ENCODE measurements around the gene TBC1D16. TPM values are rescaled to one million over a fixed set of nuclear protein-coding genes. Genes with fewer than 3 reads are reported as not detected.

Gene TBC1D16
- total and polyA plus RNA-seq, 5 donors: 9.9 to 27.8 (median 21.0) TPM

DNA sequence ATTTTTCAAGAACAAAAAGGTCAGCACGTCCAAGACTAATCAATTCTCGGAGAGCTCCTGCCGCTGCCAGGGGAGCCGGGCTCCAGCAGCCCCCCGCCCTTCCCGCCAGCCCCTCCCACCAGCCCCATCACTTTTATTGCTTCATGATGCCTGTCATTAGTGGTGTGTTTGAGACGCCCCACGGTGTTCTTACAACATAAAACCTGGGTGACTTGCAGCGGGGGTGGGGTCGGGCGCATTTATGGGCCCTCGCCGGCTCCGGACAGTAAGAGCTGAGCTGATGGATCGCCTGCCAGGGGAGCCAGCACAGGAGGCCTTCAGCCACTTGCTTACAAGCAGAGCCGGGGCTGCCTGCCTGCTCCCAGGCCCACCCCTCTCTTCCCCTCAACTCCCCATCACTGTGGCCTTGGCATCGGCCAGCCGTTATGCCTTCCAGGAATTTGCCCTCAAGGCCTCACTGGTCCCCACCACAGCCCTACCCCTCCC, 113.5 kb downstream of the TBC1D16 start:
- no peak overlapping the region for H3K4me3 ChIP-seq (ENCODE audit: low read length)
- no peaks in the 10 kb centered on the region for H3K9me3 ChIP-seq (ENCODE audit: control insufficient read depth, low read length)
- H3K27ac ChIP-seq (ENCODE audit: low read length): no peak overlapping the region
- H3K27me3 ChIP-seq (ENCODE audit: control insufficient read depth, insufficient read depth): no peaks in the 10 kb centered on the region
- DNase-seq (peak; percentile 15 to 33 (median 26)), ATAC-seq (no peak)
- WGBS: 51% methylated on average over 18 of the region's 18 CpGs
- intact Hi-C loops (cut with DNase I): loop anchor here in 1 of 4 donors (10.0 kb wide), 1 partner anchor 63 kb away; no protein-coding TSS in a partner anchor
- H3K4me1 ChIP-seq (ENCODE audit: control insufficient read depth, insufficient read depth, low read length): no peaks in the 10 kb centered on the region

DNA sequence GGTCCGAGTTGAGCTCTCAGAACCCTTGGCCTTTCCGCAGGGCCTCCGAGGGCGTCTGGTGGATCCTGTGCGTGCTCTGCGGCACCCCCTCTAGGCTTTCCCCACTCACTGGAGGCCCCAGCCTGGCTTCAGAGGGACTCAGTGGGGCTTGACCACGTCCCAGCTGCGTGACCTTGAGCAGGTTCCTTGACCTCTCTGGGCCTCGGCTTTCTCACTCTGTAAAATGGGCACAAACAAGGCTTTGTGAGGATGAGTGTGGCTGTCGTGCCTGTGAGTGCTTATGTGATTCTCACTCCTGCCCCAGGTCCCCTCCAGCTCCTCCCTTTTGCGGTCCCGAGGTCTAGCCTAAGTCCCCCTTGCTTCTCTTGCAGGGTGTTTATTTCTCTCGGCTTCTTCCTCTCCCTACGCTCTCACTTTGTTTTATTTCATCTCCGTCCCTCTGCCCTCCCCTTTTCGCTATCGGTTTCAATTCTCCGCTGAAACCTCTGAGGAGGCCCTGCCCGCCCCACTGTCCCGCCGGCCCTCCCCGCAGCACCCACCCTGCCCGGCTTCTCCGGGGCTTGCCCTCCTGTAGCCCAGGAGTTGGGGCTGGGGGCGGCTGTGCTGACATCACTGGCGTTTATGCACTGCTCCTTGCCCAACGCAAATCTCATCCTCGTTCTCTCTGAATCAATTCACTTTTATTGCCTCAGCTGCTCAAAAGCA, 114.1 kb downstream of the TBC1D16 start:
- ATAC-seq: no peak
- DNase-seq: peak in 2 of 3 donors; percentile 21 to 25
- Histone ChIP-seq H3K9me3 (ENCODE audit: control insufficient read depth, low read length) (no peaks in the 10 kb centered on the region), H3K27me3 (ENCODE audit: control insufficient read depth, insufficient read depth) (no peaks in the 10 kb centered on the region), H3K27ac (ENCODE audit: low read length) (no peak overlapping the region), H3K4me3 (ENCODE audit: low read length) (no peak overlapping the region), H3K4me1 (ENCODE audit: control insufficient read depth, insufficient read depth, low read length) (no peaks in the 10 kb centered on the region)
- 70% methylated on average over 28 of the region's 28 CpGs for WGBS
- intact Hi-C loops (cut with DNase I): loop anchor here in 1 of 4 donors (10.0 kb wide), 1 partner anchor 63 kb away; no protein-coding TSS in a partner anchor

DNA sequence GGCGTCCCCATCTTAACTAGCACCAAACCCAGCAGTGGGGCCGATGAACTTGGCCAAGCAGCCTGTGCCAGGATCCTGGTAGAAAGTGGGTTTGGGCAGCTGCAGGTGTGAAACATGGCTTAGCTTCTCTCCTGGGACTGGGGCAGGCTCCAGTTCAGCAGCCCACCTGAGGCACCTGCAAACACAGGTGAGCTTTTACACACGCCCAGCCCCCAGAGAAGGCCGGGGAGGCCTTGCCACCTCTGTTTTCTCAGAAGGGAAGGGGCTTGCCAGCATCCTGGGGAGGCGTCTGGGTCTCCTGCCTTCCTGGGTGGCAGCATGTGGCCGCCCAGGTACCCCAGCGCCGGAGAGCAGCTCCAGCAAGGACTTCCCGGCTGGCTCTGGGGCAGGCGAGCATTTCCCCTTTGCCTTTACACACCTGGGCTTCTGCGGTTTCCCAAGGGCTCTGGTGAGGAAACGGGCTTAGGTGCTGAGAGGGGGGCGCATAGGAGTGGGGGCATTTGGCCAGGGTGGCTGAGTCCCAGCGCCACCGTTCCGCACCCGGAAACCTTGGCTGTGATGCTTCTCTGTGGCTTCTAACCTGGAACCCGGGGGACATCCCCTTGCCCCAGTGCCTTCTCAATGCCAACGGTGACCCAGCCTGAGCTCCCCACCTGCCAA, 114.8 kb downstream of the TBC1D16 start:
- Histone ChIP-seq H3K4me3 (ENCODE audit: low read length) (no peak overlapping the region), H3K9me3 (ENCODE audit: control insufficient read depth, low read length) (no peaks in the 10 kb centered on the region), H3K4me1 (ENCODE audit: control insufficient read depth, insufficient read depth, low read length) (no peaks in the 10 kb centered on the region), H3K27ac (ENCODE audit: low read length) (no peak overlapping the region), H3K27me3 (ENCODE audit: control insufficient read depth, insufficient read depth) (no peaks in the 10 kb centered on the region)
- intact Hi-C loops (cut with DNase I): loop anchor here in 1 of 4 donors (10.0 kb wide), 1 partner anchor 64 kb away; no protein-coding TSS in a partner anchor
- ATAC-seq (no peak), DNase-seq (peak in 2 of 3 donors; percentile 34 to 46)
- 82% methylated on average over 19 of the region's 19 CpGs for WGBS

DNA sequence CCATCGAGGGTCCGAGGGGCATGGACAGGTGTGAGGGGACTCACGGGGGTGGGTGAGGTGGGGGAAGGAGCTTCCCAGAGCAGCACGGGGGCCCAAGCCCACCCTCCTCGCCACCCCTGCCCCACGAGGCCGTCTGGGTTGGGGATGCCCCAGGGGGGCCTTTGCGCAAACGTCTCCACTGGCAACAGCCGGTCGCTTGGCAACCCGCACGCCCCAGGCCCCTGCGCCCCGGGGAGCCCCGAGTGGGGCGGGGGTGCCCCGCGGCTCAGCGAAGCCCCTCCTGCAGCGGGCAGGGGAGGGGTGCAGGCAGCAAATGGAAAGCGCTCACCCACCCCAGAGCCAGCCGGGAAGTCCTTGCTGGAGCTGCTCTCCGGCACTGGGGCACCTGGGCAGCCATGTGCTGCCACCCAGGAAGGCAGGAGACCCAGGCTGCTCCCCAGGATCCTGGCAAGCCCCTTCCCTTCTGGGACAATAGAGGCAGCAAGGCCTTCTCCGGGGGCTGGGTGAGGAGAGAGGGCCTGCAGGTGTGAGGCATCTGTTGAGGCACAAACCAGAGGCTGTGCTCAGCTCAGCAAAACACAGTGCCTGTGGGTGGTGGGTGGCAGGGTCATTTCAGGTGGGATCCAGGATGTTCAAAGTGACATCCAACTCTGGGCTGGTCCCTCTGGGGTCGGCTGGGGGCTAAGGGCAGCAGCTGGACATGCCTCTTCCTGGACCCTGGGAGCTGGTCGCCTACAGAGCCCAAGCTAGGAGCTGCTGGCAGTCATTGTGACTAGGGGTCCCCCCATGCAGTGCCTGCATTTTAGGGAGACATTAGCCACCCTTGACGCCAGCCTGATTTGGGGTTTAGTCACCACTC, 115.6 kb downstream of the TBC1D16 start:
- Histone ChIP-seq H3K27me3 (ENCODE audit: control insufficient read depth, insufficient read depth) (no peaks in the 10 kb centered on the region), H3K27ac (ENCODE audit: low read length) (no peak overlapping the region), H3K9me3 (ENCODE audit: control insufficient read depth, low read length) (no peaks in the 10 kb centered on the region), H3K4me3 (ENCODE audit: low read length) (no peak overlapping the region), H3K4me1 (ENCODE audit: control insufficient read depth, insufficient read depth, low read length) (no peaks in the 10 kb centered on the region)
- DNase-seq: peak in 2 of 3 donors; percentile 52 to 62
- WGBS: 52% methylated on average over 28 of the region's 28 CpGs
- intact Hi-C loops (cut with DNase I): loop anchor here in 3 of 4 donors (5.0 to 10.0 kb wide), 4 partner anchors 63 to 135 kb away; partner anchors contain the start of gene CBX8 (in 1 of the 3)
- no peak for ATAC-seq

DNA sequence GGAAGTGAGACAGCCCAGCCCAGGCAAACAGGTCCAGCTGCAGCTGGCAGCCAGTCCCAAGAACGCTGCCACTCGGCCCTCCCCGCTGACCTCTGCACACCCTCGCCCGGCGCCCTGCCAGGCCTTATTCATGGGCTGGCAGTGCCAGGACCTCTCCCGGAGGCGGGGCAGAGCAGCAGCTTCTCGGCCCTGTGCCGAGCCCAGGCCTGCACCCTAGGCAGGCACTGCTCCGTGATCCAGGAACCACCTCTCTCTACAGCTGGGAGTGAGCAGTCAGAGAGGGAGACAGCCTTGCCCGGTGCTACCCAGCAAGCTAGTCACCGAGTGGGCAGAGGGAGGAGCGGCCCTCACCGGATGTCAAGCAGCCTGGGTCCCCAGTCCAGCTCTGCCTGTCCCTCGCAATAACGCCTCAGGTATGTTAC, 116.5 kb downstream of the TBC1D16 start:
- Histone ChIP-seq H3K27ac (ENCODE audit: low read length) (no peak overlapping the region), H3K9me3 (ENCODE audit: control insufficient read depth, low read length) (no peaks in the 10 kb centered on the region), H3K4me1 (ENCODE audit: control insufficient read depth, insufficient read depth, low read length) (no peaks in the 10 kb centered on the region), H3K4me3 (ENCODE audit: low read length) (no peak overlapping the region), H3K27me3 (ENCODE audit: control insufficient read depth, insufficient read depth) (no peaks in the 10 kb centered on the region)
- 38% methylated on average over 17 of the region's 17 CpGs for WGBS
- intact Hi-C loops (cut with DNase I): loop anchor here in 3 of 4 donors (5.0 to 10.0 kb wide), 3 partner anchors 62 to 134 kb away; partner anchors contain the start of gene CBX8 (in 1 of the 3)
- peak; percentile 82 to 94 (median 92) for DNase-seq
- peak; percentile 81 to 91 for ATAC-seq

DNA sequence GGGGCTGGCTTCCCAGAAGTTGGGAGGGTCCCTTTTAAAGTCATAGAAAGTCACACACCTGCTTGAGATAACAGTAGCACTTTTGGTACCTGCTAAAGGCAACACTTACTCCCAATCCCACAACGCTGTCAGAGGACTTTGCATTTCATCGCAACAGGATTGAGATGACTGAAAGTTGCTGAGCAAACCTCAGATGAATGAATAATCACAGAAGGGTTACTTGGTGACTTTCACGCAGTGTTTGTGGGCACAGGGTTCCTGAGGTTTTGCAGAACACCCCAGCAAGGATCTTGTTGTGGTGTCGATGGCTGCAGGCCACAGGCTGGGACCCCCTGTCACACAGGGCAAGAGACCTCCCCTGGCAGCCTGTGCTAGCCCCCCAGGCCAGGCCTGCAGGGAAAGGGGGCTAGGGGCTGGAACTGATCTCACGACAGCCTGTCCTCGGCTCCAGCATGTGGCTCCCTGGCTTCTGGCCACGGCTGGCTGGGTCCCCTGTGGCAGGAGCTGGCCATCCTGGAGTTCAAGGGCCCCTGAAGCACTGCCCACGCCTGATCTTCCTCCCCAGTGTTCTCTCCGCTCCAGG, 117.0 kb downstream of the TBC1D16 start:
- ATAC-seq (no peak), DNase-seq (no peak)
- WGBS: 42% methylated on average over 9 of the region's 9 CpGs
- intact Hi-C loops (cut with DNase I): loop anchor here in 3 of 4 donors (5.0 to 10.0 kb wide), 3 partner anchors 61 to 134 kb away; partner anchors contain the start of gene CBX8 (in 1 of the 3)
- Histone ChIP-seq H3K4me1 (ENCODE audit: control insufficient read depth, insufficient read depth, low read length) (no peaks in the 10 kb centered on the region), H3K27me3 (ENCODE audit: control insufficient read depth, insufficient read depth) (no peaks in the 10 kb centered on the region), H3K4me3 (ENCODE audit: low read length) (no peak overlapping the region), H3K9me3 (ENCODE audit: control insufficient read depth, low read length) (no peaks in the 10 kb centered on the region), H3K27ac (ENCODE audit: low read length) (no peak overlapping the region)

DNA sequence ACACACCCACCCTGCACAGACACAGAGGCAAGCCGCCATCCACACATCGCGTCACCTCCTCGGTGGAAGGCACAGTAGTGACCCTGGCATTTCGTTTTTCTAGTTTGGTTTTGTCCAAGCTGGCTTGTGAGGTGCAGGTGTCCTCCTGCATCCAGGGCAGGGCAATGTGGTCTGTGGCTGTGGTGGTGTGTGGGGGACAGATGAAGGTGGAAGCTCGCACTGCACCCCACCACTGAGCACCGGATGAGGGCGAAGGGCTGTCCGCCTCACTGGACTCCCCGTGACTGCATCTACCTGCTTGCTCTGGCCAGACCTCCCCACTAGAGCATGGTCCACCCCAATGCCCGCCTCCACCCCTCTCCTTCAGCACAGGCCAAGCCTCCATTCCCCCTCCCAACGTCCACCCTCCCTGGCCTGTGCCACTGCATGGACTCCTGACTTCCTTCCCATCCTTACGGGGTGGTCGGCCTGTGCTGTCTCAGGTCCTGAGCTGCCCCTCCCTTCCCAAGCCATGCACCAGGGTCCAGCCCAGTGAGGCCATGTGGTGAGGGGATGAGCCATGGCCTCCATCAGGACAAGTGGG, 117.7 kb downstream of the TBC1D16 start:
- Histone ChIP-seq H3K27me3 (ENCODE audit: control insufficient read depth, insufficient read depth) (no peaks in the 10 kb centered on the region), H3K27ac (ENCODE audit: low read length) (no peak overlapping the region), H3K4me1 (ENCODE audit: control insufficient read depth, insufficient read depth, low read length) (no peaks in the 10 kb centered on the region), H3K4me3 (ENCODE audit: low read length) (no peak overlapping the region), H3K9me3 (ENCODE audit: control insufficient read depth, low read length) (no peaks in the 10 kb centered on the region)
- intact Hi-C loops (cut with DNase I): loop anchor here in 3 of 4 donors (5.0 to 10.0 kb wide), 3 partner anchors 61 to 133 kb away; partner anchors contain the start of gene CBX8 (in 1 of the 3)
- peak in 1 of 3 donors; percentile 42 for DNase-seq
- ATAC-seq: no peak
- WGBS: 87% methylated on average over 14 of the region's 14 CpGs

DNA sequence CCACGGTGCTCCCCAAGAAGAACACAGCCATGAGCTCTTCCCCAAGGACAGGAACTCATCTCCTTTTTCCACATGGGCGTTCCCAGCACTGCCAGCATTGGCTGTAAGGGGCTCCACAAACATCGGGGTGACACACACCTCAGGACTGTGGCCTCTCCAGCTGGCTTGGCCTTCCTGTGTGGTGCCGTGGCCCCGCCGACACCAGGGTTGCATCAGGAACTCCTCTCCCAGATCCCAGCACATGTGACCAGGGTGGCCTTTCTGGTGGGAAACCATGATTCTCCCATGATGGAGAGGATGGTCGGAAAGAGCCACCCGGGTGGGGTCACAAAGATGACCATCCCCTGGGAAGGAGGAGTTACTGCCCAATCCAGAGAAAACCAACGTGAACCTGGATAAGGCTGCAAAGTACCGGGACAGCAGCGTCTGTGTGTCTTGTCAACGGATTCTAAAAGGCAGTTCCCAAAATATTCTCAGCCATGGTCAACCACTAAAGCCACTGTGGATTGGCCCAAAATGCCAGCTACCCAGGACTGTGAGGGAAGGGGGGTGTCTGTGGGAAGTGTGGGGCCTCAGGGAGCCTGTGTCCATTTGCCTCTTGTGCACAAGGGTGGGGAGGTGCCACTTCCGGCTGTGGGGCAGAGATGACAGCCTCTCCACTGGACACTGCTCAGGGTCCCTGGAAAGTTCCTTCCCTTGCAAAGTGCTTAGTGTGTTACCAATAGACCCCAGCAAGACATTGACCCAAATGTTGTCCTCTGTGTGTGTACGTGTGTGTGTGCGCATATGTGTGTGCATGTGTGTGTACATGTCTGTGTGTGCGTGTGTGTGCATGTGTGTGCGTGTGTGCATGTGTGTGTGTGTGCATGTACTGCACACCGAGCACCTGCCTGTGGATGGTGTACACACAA, 118.4 kb downstream of the TBC1D16 start:
- Histone ChIP-seq H3K4me1 (ENCODE audit: control insufficient read depth, insufficient read depth, low read length) (no peaks in the 10 kb centered on the region), H3K4me3 (ENCODE audit: low read length) (no peak overlapping the region), H3K9me3 (ENCODE audit: control insufficient read depth, low read length) (no peaks in the 10 kb centered on the region), H3K27me3 (ENCODE audit: control insufficient read depth, insufficient read depth) (no peaks in the 10 kb centered on the region), H3K27ac (ENCODE audit: low read length) (no peak overlapping the region)
- DNase-seq (peak in 1 of 3 donors; percentile 32), ATAC-seq (no peak)
- 86% methylated on average over 18 of the region's 18 CpGs for WGBS
- intact Hi-C loops (cut with DNase I): loop anchor here in 3 of 4 donors (5.0 to 10.0 kb wide), 3 partner anchors 60 to 132 kb away; partner anchors contain the start of gene CBX8 (in 1 of the 3)

DNA sequence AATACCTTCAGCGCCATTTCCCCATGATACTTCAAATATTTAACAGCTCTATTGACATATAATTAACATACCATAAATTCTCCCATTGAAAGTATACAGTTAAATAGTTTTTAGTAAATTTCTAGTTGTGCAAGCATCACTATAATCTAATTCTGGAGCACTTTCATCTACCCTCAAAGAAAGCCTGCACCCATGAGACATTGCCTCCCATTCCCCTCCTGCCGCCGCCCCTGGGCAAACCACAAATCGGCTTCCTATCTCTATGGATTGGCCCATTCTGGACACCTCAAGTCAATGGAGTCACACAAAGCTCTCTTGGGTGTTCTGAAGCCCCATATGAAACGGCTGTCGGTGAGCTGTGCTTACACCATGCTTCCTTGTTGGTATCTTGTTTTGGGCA, 119.2 kb downstream of the TBC1D16 start:
- WGBS: 87% methylated on average over 6 of the region's 6 CpGs
- no peaks in the 10 kb centered on the region for H3K9me3 ChIP-seq (ENCODE audit: control insufficient read depth, low read length)
- no peaks in the 10 kb centered on the region for H3K27me3 ChIP-seq (ENCODE audit: control insufficient read depth, insufficient read depth)
- H3K4me1 ChIP-seq (ENCODE audit: control insufficient read depth, insufficient read depth, low read length): no peaks in the 10 kb centered on the region
- DNase-seq (no peak), ATAC-seq (no peak)
- intact Hi-C loops (cut with DNase I): loop anchor here in 3 of 4 donors (5.0 to 10.0 kb wide), 3 partner anchors 59 to 132 kb away; partner anchors contain the start of gene CBX8 (in 1 of the 3)
- H3K27ac ChIP-seq (ENCODE audit: low read length): no peak overlapping the region
- H3K4me3 ChIP-seq (ENCODE audit: low read length): no peak overlapping the region
